SIG-M5 treated with dmso at 0.1 percent for 504 hours (cell line): ENCODE data around the gene TINCR.
"Not testable (repeated sequence)": the region's sequence is repeated elsewhere in the genome, so short reads cannot be mapped to it uniquely, and the experiment has no call there.

ENCODE experiments used
- DNase-seq: peaks from one replicate; lab custom pipeline; 2025; ENCODE audit not compliant: unreplicated experiment; lab: John Stamatoyannopoulos, UW

TINCR gene

DNA sequence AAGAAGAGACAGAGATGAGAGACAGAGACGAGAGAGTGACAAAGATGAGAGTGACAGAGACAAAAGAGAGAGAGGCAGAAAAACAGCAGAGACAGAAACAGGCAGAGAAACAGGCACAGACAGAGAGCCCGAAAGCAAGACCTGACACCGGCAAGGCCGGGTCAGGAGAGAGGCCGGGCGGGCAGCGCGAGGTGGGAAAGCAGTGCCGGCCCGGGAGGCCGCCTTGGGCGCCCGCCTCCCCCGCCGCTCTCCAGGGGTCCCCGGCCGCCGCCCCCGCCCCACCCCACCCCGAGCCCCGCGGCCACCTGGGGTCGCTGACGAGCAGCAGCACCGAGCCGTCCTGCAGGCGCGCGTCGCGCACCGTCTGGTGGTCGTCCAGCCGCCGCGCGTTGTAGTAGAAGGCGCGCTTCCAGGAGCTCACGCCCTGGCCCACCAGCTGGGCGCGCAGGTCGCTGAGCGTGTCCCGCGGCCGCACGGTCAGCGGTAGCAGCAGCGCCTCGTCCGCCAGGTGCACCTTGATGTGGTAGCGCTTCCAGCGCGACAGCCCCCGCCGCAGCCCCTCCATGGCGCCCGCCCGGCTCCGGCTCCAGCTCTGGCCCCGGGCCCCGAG is at the start of gene TINCR:
TINCR (minus strand) TSS at position 594 of the 610 bp plus-strand sequence.
- DNase-seq = no peak

DNA sequence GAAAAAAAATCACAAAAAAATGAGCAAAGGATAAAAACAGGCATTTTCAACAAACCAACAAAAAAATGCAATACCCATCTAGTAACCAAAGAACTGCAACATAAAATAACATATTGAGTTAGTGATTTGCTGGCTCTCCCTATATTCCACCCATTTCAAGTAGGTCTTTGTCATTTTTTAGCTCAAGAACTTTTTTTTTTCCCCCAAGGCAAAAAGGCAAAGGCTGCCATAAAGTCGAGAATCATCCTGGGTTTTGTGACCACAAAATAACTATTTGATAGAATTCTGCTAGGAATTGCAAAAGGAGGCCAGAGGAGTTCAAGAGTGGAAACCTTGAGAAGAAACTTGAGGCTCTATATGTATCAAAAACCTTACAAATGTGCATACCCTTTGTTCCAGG is 49.3 kb upstream of the TINCR start:
- no peak for DNase-seq

- no peak for DNase-seq
Measured at GRCh38 chr19:5615756-5616327, 48.1 kb upstream of the TINCR start.

DNA sequence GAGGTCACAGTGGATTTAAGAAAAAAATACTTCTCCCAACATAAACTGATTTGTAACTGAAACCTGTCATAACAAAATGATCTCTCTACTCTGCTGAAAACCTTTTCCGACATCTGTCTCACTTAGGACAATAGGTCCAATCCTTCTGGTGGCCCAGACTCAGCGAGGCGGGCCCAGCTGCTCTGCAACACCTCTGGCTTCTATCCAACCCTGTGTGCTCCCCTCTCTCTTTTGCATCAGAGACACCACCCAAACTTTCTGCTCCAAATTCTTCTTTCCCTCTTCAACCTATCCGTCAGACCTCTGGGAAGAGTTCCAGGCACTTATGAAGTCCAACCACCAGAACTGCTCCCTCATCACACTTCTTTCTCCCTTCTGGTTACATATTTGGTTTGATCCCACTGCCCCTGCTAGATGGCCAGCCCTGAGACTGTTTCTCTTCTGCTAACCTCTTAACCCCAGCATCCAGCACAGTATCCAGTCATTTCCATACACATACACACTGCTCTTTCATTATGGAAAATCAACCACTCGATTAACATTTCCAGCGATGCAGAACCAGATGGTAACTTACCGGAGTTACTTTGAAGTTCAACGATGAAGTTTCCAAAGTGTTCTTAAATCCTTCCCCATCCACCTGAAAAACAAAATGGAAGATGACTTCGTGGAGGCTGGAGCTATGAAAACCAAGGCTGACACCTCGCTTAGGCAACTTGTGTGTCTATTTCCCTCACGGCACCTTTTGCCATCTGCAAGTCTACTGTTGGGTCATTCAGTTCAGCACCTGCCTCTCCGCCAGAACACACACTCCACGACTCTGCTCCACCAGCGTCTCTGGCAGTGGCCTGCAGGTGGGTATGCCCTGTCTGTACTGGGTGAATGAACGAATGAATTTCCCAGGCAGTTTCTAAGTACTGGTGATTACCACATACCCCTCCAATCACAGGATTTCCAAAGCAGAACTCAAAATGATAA is 45.4 kb upstream of the TINCR start:
- no peak for DNase-seq

GRCh38 chr19:5609881-5610448 is 42.2 kb upstream of the TINCR start:
- DNase-seq = no peak

- not testable (repeated sequence) for DNase-seq
Measured at GRCh38 chr19:5608766-5609165, 41.0 kb upstream of the TINCR start.

DNA sequence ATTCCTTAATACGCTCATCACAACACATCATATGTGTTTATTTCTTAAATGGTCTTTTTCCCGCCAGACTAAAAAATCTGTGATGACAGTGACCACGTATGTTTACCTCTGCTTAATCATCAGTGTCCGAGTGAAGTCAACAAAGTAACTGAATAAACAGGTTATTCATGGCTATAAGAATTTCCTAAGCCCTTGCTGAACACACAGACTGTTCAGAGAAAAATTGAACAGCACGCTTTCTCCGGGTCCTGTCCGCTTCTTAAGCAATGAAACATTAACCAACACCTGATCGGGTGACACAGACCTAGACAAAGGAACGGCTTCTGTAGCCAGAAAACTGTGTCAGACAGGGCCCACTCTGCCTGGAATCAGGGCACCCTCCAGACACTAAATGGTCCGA is 40.5 kb upstream of the TINCR start:
- DNase-seq = no peak

GRCh38 chr19:5607318-5608275 is 39.8 kb upstream of the TINCR start:
- no peak for DNase-seq

DNA sequence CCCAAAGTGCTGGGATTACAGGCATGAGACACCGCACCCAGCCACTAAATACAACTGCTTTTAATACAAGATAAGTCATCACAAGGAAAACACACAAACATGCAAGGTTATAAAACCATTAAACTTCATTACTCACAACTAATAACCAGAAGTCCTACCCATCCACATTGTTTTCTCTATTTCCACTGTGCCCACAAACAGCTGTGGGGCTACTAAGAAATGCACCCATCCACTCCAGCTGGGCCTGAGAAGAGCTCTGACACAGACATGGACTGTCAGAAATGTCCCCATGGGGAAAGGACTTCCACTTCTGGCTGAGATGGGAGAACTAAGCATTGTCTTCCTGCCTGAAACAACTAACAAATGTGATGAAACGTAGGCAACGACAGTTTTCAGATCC is 37.6 kb upstream of the TINCR start:
- no peak for DNase-seq

GRCh38 chr19:5603626-5604025 is 35.9 kb upstream of the TINCR start:
- no peak for DNase-seq

DNA sequence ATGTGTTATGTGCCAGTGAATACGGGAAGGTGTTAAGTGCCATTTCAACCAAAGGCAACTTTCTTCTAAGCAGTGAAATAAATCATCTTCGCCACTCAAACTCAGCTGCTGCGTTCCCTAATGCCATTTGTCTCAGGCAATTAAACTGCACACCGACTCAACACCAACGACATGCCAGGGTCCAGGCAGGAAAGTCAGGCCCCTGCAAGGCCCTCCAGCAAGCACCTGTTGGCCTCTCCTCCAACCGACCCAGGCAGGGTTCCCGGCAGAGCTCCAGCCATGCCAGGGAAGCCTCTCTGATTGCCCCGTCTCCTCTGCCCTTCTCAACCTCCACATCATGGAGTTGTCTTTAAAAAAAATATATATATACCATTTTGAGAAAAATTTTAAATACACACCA is 33.0 kb upstream of the TINCR start:
- DNase-seq = no peak

- DNase-seq = no peak
Measured at GRCh38 chr19:5595745-5596144, 28.0 kb upstream of the TINCR start.

DNA sequence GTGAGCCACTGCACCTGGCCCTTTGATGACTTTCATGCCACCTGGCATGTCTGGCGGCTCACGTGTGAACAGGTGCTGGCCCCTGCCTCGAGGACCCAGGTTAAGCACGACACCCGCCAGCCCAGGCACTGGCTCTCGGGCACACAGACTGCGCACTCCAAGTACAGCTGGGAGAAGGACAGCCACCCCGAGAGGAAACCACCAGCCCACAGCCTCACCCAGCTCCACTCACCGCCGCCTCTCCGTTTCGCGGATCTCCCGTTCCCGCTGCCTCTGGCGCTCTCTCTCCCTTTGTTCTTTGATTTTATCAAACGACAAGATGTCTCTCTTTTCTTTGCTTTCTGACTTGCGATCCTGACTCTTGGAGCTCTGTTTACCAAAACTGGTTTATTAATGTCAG is 27.4 kb upstream of the TINCR start:
- no peak for DNase-seq

- DNase-seq = no peak
Measured at GRCh38 chr19:5594521-5594950, 26.8 kb upstream of the TINCR start.

GRCh38 chr19:5593343-5594255 is 25.8 kb upstream of the TINCR start:
- no peak for DNase-seq

GRCh38 chr19:5592531-5593342 is 25.0 kb upstream of the TINCR start:
- DNase-seq = no peak

GRCh38 chr19:5591476-5591875 is 23.7 kb upstream of the TINCR start:
- no peak for DNase-seq

GRCh38 chr19:5590865-5591154 is 23.1 kb upstream of the TINCR start:
- no peak for DNase-seq
